ENCODE measurements around the gene SFN. TPM values are rescaled to one million over a fixed set of nuclear protein-coding genes. Genes with fewer than 3 reads are reported as not detected.

The SFN gene
- total RNA-seq, 4 donors from 2014 or later = 1,060 to 2,609 (median 1,818) TPM

DNA sequence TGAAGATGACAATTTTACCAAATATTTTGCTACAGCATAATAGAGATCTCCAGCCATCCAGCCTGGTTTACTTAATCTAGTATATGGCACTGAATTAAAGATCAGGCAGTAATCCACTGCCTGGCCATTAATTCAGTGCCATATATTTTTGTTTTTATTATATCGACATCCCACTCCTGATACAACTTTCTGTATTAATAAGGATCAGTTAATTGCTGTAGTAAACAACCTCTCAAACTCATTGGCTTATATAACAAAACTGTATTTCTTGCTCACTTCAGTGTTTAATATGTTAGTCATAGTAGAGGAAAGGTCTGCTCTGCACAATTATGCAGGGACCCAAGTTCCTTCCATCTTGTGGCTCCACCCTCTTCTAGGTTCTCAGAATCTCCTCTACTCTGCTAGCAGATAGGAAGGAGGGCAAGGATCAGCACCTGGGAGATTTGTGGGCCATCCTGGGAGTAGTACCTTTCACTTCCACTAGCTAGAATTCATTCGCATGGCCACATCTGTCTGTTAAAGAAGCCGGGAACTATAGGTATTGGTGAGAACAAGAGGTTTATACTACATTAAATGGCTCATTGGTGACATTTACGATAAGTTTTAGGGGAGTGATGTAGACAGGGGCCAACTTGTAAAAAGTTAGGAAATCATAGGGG lies 40.1 kb upstream of the SFN start:
- no peak for DNase-seq
- TF ChIP-seq POLR2A (IDR thresholded peaks at IDR 0.05) = no peak
- TF ChIP-seq, protein P1, sequence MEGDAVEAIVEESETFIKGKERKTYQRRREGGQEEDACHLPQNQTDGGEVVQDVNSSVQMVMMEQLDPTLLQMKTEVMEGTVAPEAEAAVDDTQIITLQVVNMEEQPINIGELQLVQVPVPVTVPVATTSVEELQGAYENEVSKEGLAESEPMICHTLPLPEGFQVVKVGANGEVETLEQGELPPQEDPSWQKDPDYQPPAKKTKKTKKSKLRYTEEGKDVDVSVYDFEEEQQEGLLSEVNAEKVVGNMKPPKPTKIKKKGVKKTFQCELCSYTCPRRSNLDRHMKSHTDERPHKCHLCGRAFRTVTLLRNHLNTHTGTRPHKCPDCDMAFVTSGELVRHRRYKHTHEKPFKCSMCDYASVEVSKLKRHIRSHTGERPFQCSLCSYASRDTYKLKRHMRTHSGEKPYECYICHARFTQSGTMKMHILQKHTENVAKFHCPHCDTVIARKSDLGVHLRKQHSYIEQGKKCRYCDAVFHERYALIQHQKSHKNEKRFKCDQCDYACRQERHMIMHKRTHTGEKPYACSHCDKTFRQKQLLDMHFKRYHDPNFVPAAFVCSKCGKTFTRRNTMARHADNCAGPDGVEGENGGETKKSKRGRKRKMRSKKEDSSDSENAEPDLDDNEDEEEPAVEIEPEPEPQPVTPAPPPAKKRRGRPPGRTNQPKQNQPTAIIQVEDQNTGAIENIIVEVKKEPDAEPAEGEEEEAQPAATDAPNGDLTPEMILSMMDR (IDR thresholded peaks at IDR 0.05) = peak in 1 of 6 experiments; percentile 12
- intact Hi-C loops (cut with DNase I) = no loop called here
- peaks cover 21 to 46% (median 24%) of the 10 kb centered on the region in 3 donors for H3K4me1 ChIP-seq
- H3K36me3 ChIP-seq = no peaks in the 10 kb centered on the region
- no peaks in the 10 kb centered on the region for H3K9me3 ChIP-seq
- H3K27ac ChIP-seq = no peak overlapping the region
- no peak overlapping the region for H3K4me3 ChIP-seq
- 87 to 91% methylated on average over 4 of the region's 4 CpGs for WGBS, 2 donors
- no peaks in the 10 kb centered on the region for H3K27me3 ChIP-seq

DNA sequence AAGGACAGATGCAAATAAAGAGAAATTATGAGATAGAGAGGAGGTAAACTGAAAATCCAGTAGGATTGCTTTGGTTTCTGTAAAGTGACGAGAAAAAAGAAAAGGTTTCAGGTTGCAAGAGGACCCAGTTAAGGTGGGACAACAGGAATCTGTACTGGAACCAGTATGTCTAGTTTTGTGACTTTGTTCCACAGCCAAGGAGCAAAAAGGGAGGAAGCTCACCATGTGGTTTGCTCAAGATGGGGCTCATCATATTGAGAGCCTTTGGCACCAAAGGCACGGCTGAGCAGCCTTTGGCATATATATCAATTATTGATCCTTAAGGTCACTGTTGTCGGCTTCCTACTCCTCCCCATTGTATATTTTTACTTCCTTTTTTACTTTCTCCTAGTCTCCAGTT lies 38.2 kb upstream of the SFN start:
- no peaks in the 10 kb centered on the region for H3K9me3 ChIP-seq
- TF ChIP-seq POLR2A (IDR thresholded peaks at IDR 0.05) = no peak
- TF ChIP-seq, protein P1 (IDR thresholded peaks at IDR 0.05) = no peak
- peaks cover 0 to 8% (median 0%) of the 10 kb centered on the region in 3 donors for H3K36me3 ChIP-seq
- peaks cover 39 to 64% (median 41%) of the 10 kb centered on the region in 3 donors for H3K4me1 ChIP-seq
- peak overlapping the region in 3 of 4 donors; percentile 84 to 94 (median 91) for H3K27ac ChIP-seq
- no peak for DNase-seq
- 43 to 53% methylated on average over 3 of the region's 3 CpGs for WGBS, 2 donors
- no peaks in the 10 kb centered on the region for H3K27me3 ChIP-seq
- no peak overlapping the region for H3K4me3 ChIP-seq
- intact Hi-C loops (cut with DNase I) = no loop called here

DNA sequence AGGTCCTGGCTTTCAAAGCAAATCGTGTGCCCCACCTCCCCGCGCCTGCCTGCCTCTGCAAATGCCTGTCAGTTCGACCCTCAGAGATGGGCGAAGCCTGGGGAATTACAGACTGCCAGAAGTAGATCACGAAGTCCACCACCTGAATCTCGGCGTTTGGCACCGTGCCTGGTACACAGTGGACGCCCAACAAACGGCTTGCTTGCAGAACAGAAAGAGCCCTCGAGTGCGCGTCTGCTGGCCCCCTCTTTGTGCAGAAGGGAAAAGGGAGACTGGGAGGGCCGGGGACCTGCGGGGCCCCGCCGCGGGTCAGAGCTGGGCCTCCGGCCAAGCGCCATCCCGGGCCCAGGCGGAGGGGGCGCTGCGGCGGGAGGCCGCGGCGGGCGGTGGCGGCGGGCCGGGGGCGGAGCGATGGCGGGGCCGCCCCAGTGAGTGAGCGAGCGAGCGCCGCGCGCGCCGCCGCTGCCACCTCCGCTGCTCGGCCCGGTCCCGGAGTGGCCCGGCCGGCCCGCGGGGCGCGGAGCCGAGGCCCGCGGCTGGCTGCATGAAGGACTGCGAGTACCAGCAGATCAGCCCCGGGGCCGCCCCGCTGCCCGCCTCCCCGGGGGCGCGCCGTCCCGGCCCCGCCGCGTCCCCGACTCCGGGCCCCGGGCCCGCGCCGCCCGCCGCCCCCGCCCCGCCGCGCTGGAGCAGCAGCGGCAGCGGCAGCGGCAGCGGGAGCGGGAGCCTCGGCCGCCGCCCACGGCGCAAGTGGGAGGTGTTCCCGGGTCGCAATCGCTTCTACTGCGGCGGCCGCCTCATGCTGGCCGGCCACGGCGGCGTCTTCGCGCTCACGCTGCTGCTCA lies 36.5 kb upstream of the SFN start, which contains the start of gene ZDHHC18:
ZDHHC18 (plus strand) TSS at position 428 of the 845 bp plus-strand sequence; CDS start at position 545, 117 bp downstream.
- Histone ChIP-seq H3K27me3 (no peaks in the 10 kb centered on the region), H3K27ac (peak within 1 kb of the TSS; percentile 84 to 94 (median 92)), H3K9me3 (no peaks in the 10 kb centered on the region), H3K4me3 (peak within 1 kb of the TSS; percentile 81 to 94 (median 87)), H3K36me3 (peaks cover 0 to 21% (median 0%) of the 10 kb centered on the region in 3 donors), H3K4me1 (peaks cover 39 to 63% (median 41%) of the 10 kb centered on the region in 3 donors)
- no peak for DNase-seq
- TF ChIP-seq, protein P1 (IDR thresholded peaks at IDR 0.05) = peak in 5 of 6 experiments; percentile 22 to 79 (median 69)
- peak in 1 of 4 donors; percentile 28 for TF ChIP-seq POLR2A (IDR thresholded peaks at IDR 0.05)
- WGBS, 2 donors = 0 to 1% methylated on average over 3 to 25 of the region's 107 CpGs
- intact Hi-C loops (cut with DNase I) = no loop called here

DNA sequence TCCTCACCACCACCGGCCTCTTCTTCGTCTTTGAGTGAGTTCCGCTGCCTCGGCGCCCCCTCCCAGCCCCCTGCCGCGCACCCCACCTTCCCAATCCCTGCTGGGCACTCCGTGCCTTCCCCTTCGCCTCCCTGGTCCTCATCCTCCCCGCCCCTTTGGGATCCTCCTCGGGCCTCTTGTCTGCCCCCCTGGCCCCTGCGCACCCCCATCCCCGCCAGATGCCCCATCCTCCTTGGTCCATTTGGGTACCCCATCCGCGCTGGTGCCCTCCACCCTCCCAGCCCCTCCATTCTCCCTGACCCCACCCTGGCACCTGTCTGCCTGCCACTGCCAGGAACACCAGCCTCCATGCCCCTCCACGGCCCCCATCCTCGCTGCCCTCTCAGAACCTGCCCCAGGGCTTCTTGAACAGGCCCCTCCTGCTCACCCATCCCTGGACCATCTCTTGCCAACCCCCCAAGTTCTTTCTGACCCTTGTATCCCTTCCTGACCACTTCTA lies 35.8 kb upstream of the SFN start:
- Histone ChIP-seq H3K9me3 (no peaks in the 10 kb centered on the region), H3K4me1 (peaks cover 39 to 69% (median 41%) of the 10 kb centered on the region in 3 donors), H3K27ac (peak overlapping the region; percentile 84 to 94 (median 92)), H3K36me3 (peaks cover 0 to 28% (median 0%) of the 10 kb centered on the region in 3 donors), H3K4me3 (peak overlapping the region; percentile 81 to 94 (median 87)), H3K27me3 (no peaks in the 10 kb centered on the region)
- intact Hi-C loops (cut with DNase I) = no loop called here
- 1 to 2% methylated on average over 12 to 17 of the region's 17 CpGs for WGBS, 2 donors
- TF ChIP-seq, protein P1 (IDR thresholded peaks at IDR 0.05) = no peak
- no peak for DNase-seq

Measured in esophagus squamous epithelium (tissue), 5 donors.